Measurements from ENCODE around the gene MPC1. TPM values are rescaled to one million over a fixed set of nuclear protein-coding genes. Genes with fewer than 3 reads are reported as not detected.

MPC1 gene
- total RNA-seq, 2 experiments from 2014 or later: 17.4 to 19.3 TPM

GRCh38 chr6:166333172-166333995 lies 49.4 kb downstream of the MPC1 start:
- Histone ChIP-seq H3K27me3 (ENCODE audit: control insufficient read depth in 1 of 2, insufficient read depth in 2 of 2, low read length in 2 of 2) (no peaks in the 10 kb centered on the region), H3K27ac (ENCODE audit: low read depth in 1 of 2, low read length in 2 of 2) (no peak overlapping the region), H3K4me3 (ENCODE audit: low read length) (peak overlapping the region; percentile 20), H3K4me1 (ENCODE audit: insufficient read depth, low read length) (peaks cover 55% of the 10 kb centered on the region), H3K9me3 (ENCODE audit: control insufficient read depth in 1 of 2, insufficient read depth in 1 of 2, low read length in 2 of 2) (no peaks in the 10 kb centered on the region), H3K36me3 (ENCODE audit: insufficient read depth, low read length) (peaks cover 42% of the 10 kb centered on the region)
- TF ChIP-seq, protein P1, sequence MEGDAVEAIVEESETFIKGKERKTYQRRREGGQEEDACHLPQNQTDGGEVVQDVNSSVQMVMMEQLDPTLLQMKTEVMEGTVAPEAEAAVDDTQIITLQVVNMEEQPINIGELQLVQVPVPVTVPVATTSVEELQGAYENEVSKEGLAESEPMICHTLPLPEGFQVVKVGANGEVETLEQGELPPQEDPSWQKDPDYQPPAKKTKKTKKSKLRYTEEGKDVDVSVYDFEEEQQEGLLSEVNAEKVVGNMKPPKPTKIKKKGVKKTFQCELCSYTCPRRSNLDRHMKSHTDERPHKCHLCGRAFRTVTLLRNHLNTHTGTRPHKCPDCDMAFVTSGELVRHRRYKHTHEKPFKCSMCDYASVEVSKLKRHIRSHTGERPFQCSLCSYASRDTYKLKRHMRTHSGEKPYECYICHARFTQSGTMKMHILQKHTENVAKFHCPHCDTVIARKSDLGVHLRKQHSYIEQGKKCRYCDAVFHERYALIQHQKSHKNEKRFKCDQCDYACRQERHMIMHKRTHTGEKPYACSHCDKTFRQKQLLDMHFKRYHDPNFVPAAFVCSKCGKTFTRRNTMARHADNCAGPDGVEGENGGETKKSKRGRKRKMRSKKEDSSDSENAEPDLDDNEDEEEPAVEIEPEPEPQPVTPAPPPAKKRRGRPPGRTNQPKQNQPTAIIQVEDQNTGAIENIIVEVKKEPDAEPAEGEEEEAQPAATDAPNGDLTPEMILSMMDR (IDR thresholded peaks at IDR 0.05): no peak
- DNase-seq (peak in 5 of 14 experiments; percentile 12 to 80 (median 57)), ATAC-seq (ENCODE audit: poor library complexity) (peak; percentile 86)
- Mint-ChIP-seq H3K4me3 (peak overlapping the region; percentile 9), H3K4me1 (ENCODE audit: low read depth) (peaks cover 4% of the 10 kb centered on the region), H3K27ac (peak overlapping the region; percentile 16), H3K36me3 (ENCODE audit: low read depth) (peaks cover 48% of the 10 kb centered on the region), H3K9me3 (no peaks in the 10 kb centered on the region), H3K27me3 (no peaks in the 10 kb centered on the region)
- intact Hi-C loops (cut with DNase I, micrococcal nuclease): no loop called here
- POLR2A ChIA-PET: interaction anchor here (1.5 kb wide), 1 partner anchor 44 kb away, joined by 3 read pairs; no protein-coding TSS in a partner anchor
- CTCF ChIA-PET: no interaction called here

DNA sequence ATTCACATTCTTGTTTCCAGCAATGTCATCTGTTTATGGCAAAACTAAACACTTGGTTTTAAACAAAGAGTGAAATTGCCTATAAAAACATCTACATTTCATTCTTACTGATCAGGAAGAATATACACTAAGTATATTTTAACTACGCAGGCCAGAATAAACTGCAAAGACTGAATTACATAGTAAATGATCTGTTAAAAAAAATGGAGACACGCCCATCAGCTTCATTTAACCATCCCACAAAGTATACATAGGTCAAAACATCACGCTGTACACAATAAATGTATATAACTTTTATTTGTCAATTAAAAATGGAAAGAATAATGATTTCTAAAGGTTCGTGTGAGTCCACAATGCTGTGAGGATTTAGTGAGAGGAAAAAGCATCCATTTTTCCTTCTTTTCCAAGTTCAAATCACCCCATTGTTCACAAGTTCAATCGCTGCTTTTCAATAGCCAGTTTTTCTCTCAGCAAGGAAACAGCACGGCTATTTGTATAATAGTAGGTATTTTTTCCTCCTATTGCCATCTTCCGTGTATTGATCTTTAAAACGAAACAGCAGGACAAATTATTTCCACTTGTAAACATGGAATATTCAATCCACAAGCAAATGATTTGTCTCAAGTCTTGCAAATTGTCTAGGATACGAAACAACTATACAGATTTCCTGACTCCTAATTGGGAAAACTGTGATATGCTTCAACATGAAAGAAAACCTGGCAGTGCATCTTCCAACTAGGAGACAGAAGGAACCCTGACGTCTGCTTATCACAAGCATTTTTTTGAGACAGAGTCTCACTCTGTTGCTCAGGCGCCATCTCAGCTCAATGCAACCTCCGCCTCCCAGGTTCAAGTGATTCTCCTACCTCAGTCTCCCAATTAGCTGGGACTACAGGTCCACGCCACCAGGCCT lies 51.0 kb downstream of the MPC1 start:
- Mint-ChIP-seq H3K4me3 (no peak overlapping the region), H3K4me1 (ENCODE audit: low read depth) (peaks cover 4% of the 10 kb centered on the region), H3K27ac (no peak overlapping the region), H3K27me3 (no peaks in the 10 kb centered on the region), H3K36me3 (ENCODE audit: low read depth) (peaks cover 60% of the 10 kb centered on the region), H3K9me3 (no peaks in the 10 kb centered on the region)
- Histone ChIP-seq H3K27ac (ENCODE audit: low read depth in 1 of 2, low read length in 2 of 2) (no peak overlapping the region), H3K36me3 (ENCODE audit: insufficient read depth, low read length) (peaks cover 37% of the 10 kb centered on the region), H3K4me1 (ENCODE audit: insufficient read depth, low read length) (peaks cover 41% of the 10 kb centered on the region), H3K4me3 (ENCODE audit: low read length) (no peak overlapping the region), H3K27me3 (ENCODE audit: control insufficient read depth in 1 of 2, insufficient read depth in 2 of 2, low read length in 2 of 2) (no peaks in the 10 kb centered on the region), H3K9me3 (ENCODE audit: control insufficient read depth in 1 of 2, insufficient read depth in 1 of 2, low read length in 2 of 2) (no peaks in the 10 kb centered on the region)
- TF ChIP-seq, protein P1 (IDR thresholded peaks at IDR 0.05): no peak
- POLR2A ChIA-PET: no interaction called here
- ATAC-seq (ENCODE audit: poor library complexity): no peak
- DNase-seq: no peak
- intact Hi-C loops (cut with DNase I, micrococcal nuclease): no loop called here
- CTCF ChIA-PET: no interaction called here

DNA sequence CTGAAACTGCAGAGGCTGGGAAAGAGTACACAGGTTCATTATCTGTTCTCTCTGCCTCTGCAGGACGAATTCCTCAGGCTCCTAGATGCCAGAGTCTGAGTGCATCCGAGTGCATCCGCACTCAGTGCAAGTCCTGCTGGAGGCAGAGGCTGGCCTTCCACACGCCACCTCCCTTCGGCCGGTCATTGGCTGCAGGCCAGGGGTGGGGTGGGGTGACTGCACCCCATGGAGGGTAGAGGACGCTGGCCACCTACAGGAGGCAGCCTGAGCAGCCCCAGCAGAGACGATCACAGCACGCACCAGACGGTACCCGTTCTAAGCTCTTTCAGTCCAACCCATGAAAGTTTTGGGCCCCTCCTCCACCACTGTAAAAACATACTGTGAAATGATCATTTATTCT lies 52.1 kb downstream of the MPC1 start:
- intact Hi-C loops (cut with DNase I, micrococcal nuclease): no loop called here
- DNase-seq (no peak), ATAC-seq (ENCODE audit: poor library complexity) (no peak)
- H3K4me3 Mint-ChIP-seq: no peak overlapping the region
- H3K27me3 Mint-ChIP-seq: no peaks in the 10 kb centered on the region
- TF ChIP-seq, protein P1 (IDR thresholded peaks at IDR 0.05): no peak
- H3K27ac Mint-ChIP-seq: no peak overlapping the region
- Histone ChIP-seq H3K36me3 (ENCODE audit: insufficient read depth, low read length) (peaks cover 37% of the 10 kb centered on the region), H3K27ac (ENCODE audit: low read depth in 1 of 2, low read length in 2 of 2) (no peak overlapping the region), H3K4me1 (ENCODE audit: insufficient read depth, low read length) (peaks cover 34% of the 10 kb centered on the region), H3K27me3 (ENCODE audit: control insufficient read depth in 1 of 2, insufficient read depth in 2 of 2, low read length in 2 of 2) (no peaks in the 10 kb centered on the region), H3K9me3 (ENCODE audit: control insufficient read depth in 1 of 2, insufficient read depth in 1 of 2, low read length in 2 of 2) (no peaks in the 10 kb centered on the region), H3K4me3 (ENCODE audit: low read length) (no peak overlapping the region)
- ChIA-PET POLR2A (no interaction called here), CTCF (no interaction called here)
- H3K9me3 Mint-ChIP-seq: no peaks in the 10 kb centered on the region
- peaks cover 66% of the 10 kb centered on the region for H3K36me3 Mint-ChIP-seq (ENCODE audit: low read depth)
- H3K4me1 Mint-ChIP-seq (ENCODE audit: low read depth): peaks cover 4% of the 10 kb centered on the region

Measured in CD4-positive, alpha-beta T cell (primary cell).